Mesenchymal stem cell (in vitro differentiated cells and primary cell): Measurements from ENCODE around the gene KPNB1.

ENCODE experiments used
- DNase-seq: peaks from one replicate; pipeline ENCODE4 v3.0.0-alpha.2; 2013
- H2AFZ ChIP-seq: one replicate; pipeline ENCODE4 v1.6.1; 2013; ENCODE audit warnings: low read depth, mild to moderate bottlenecking, control low read depth, inconsistent platforms, low read length, moderate library complexity
- H2AK5ac ChIP-seq: 2 replicates; pipeline ENCODE4 v1.6.1; 2013; ENCODE audit warnings: low read length, moderate library complexity, mild to moderate bottlenecking, inconsistent platforms; ENCODE audit not compliant: severe bottlenecking
- H2BK120ac ChIP-seq: one replicate; pipeline ENCODE4 v1.6.1; 2013; ENCODE audit warnings: low read depth, mild to moderate bottlenecking, inconsistent platforms, low read length, moderate library complexity
- H2BK12ac ChIP-seq, 2 experiments: one replicate each; pipeline ENCODE4 v1.6.1; 2013; ENCODE audit warnings: inconsistent platforms in 2 of 2, low read length in 2 of 2, mild to moderate bottlenecking in 2 of 2, moderate library complexity in 2 of 2, control low read depth in 1 of 2
- H2BK15ac ChIP-seq: one replicate; pipeline ENCODE4 v1.6.1; 2013; ENCODE audit warnings: mild to moderate bottlenecking, low read depth, inconsistent platforms; ENCODE audit not compliant: poor library complexity, severe bottlenecking
- H2BK5ac ChIP-seq: 2 replicates; pipeline ENCODE4 v1.6.1; 2013; ENCODE audit warnings: low read depth, mild to moderate bottlenecking, low read length, control low read depth, inconsistent platforms; ENCODE audit not compliant: poor library complexity, severe bottlenecking
- H3K14ac ChIP-seq, 2 experiments: one replicate each; pipeline ENCODE4 v1.6.1; 2013; ENCODE audit warnings: inconsistent platforms in 2 of 2, low read length in 2 of 2, control low read depth in 1 of 2, mild to moderate bottlenecking in 1 of 2, moderate library complexity in 1 of 2
- H3K18ac ChIP-seq, 2 experiments: one replicate each; pipeline ENCODE4 v1.6.1; 2013; ENCODE audit warnings: inconsistent platforms in 2 of 2, low read length in 2 of 2, control low read depth in 1 of 2, low read depth in 1 of 2, mild to moderate bottlenecking in 1 of 2
- H3K23ac ChIP-seq, 2 experiments: one replicate each; pipeline ENCODE4 v1.6.1; 2013; ENCODE audit warnings: inconsistent platforms in 2 of 2, low read length in 2 of 2, mild to moderate bottlenecking in 2 of 2, moderate library complexity in 2 of 2, control low read depth in 1 of 2
- H3K27ac ChIP-seq: 2 replicates; pipeline ENCODE4 v1.5.1; 2013; ENCODE audit warnings: mild to moderate bottlenecking, moderate library complexity, low read length, control low read depth, inconsistent platforms; ENCODE audit not compliant: poor library complexity, severe bottlenecking
- H3K27me3 ChIP-seq, 2 experiments: 2 replicates each; pipeline versions ENCODE4 v1.6.1 to v1.7.0; 2013; ENCODE audit warnings: low read length in 2 of 2, mild to moderate bottlenecking in 2 of 2, moderate library complexity in 2 of 2, control low read depth in 1 of 2, inconsistent platforms in 1 of 2; ENCODE audit not compliant: control insufficient read depth in 1 of 2, insufficient read depth in 1 of 2
- H3K36me3 ChIP-seq, 2 experiments: 2 replicates each; pipeline versions ENCODE4 v1.6.1 to v1.7.0; 2013; ENCODE audit warnings: low read length in 2 of 2, control low read depth in 1 of 2, inconsistent platforms in 1 of 2, low read depth in 1 of 2, mild to moderate bottlenecking in 1 of 2; ENCODE audit not compliant: insufficient read depth in 2 of 2, control insufficient read depth in 1 of 2
- H3K4ac ChIP-seq, 2 experiments: one replicate each; pipeline ENCODE4 v1.6.1; 2013; ENCODE audit warnings: inconsistent platforms in 2 of 2, low read length in 2 of 2, mild to moderate bottlenecking in 2 of 2, moderate library complexity in 2 of 2, control low read depth in 1 of 2, low read depth in 1 of 2
- H3K4me1 ChIP-seq: 2 replicates; pipeline ENCODE4 v1.6.1; 2013; ENCODE audit warnings: low read depth, low read length, control low read depth; ENCODE audit not compliant: control insufficient read depth, insufficient read depth
- H3K4me2 ChIP-seq: 2 replicates; pipeline ENCODE4 v1.6.1; 2013; ENCODE audit warnings: low read length, mild to moderate bottlenecking, inconsistent platforms; ENCODE audit not compliant: poor library complexity, severe bottlenecking
- H3K4me3 ChIP-seq, 2 experiments: 2 replicates each; pipeline versions ENCODE4 v1.5.1 to v1.7.0; 2013; ENCODE audit warnings: low read length in 2 of 2, mild to moderate bottlenecking in 2 of 2, control low read depth in 1 of 2, low read depth in 1 of 2; ENCODE audit not compliant: insufficient read depth in 1 of 2
- H3K79me1 ChIP-seq: replicated peaks from 2 replicates; pipeline ENCODE4 v1.6.1; 2013; ENCODE audit warnings: mild to moderate bottlenecking, control low read depth, low read length, inconsistent platforms; ENCODE audit not compliant: poor library complexity, severe bottlenecking
- H3K9ac ChIP-seq: 2 replicates; pipeline ENCODE4 v1.7.0; 2013; ENCODE audit warnings: mild to moderate bottlenecking, low read length, moderate library complexity
- H3K9me3 ChIP-seq: 2 replicates; pipeline ENCODE4 v1.7.0; 2013; ENCODE audit warnings: mild to moderate bottlenecking, low read length; ENCODE audit not compliant: control insufficient read depth
- H4K8ac ChIP-seq: one replicate; pipeline ENCODE4 v1.6.1; 2013; ENCODE audit warnings: inconsistent platforms, mild to moderate bottlenecking, low read length, moderate library complexity
- H4K91ac ChIP-seq: one replicate; pipeline ENCODE4 v1.6.1; 2013; ENCODE audit warnings: mild to moderate bottlenecking, low read length, inconsistent platforms
- WGBS: methylation state at CpG from one replicate; pipeline ENCODE4 v1.1.7; 2013; ENCODE audit warnings: mixed read lengths; 5-methylcytosine and 5-hydroxymethylcytosine counted together

KPNB1 gene

DNA sequence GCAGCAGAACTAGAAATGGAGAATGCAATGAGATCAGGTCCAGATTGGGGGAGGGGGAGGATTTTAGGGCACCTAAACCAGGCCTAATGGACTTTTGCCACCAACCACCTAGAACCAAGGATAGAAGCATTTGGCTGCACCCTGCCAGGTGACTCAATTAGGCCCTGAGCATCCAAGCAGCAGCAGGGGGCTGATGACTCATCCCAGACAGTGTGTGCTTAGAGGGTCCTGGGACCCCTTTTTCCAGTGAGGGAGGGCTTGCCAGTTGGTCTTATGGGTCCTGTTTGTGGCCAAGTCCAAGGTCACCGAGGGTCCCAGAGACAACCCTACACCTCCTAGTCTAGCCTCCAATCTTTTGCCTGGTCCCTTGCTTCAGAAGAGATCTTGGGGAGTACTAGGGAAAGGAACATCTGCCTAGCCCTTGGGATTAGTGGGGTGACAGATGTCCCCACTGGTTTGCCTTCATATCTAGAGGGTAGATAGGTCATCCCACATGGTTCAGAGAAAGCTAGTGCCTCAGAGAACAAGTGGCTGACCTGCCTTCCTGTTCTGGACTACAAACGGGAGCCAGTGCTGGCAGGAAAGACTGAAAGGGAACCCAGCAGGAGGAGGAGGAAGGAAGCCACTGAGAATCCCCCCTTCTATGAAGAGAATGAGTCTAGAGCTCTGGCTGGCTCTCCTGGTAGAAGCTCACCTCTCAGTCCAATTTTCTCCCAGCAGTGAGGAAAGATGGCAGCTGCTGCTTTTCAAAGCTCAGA, 42.6 kb downstream of the KPNB1 start:
- H3K27me3 ChIP-seq: no peaks in the 10 kb centered on the region
- H3K36me3 ChIP-seq: peaks cover 12 to 16% of the 10 kb centered on the region in 2 experiments
- no peak overlapping the region for H3K18ac ChIP-seq
- H2AFZ ChIP-seq: no peak overlapping the region
- no peak for DNase-seq
- H2BK120ac ChIP-seq: no peak overlapping the region
- H2BK5ac ChIP-seq: no peak overlapping the region
- H3K4me2 ChIP-seq: no peak overlapping the region
- peaks cover 29% of the 10 kb centered on the region for H3K4me1 ChIP-seq
- H3K27ac ChIP-seq: no peak overlapping the region
- H3K14ac ChIP-seq: no peak overlapping the region
- no peak overlapping the region for H2BK15ac ChIP-seq
- H4K91ac ChIP-seq: no peak overlapping the region
- no peak overlapping the region for H3K4ac ChIP-seq
- H3K23ac ChIP-seq: no peak overlapping the region
- H3K4me3 ChIP-seq: peak overlapping the region; percentile 23 to 79
- no peak overlapping the region for H3K9ac ChIP-seq
- no peaks in the 10 kb centered on the region for H3K9me3 ChIP-seq
- 0% methylated on average over 1 of the region's 2 CpGs for WGBS
- no peak overlapping the region for H2AK5ac ChIP-seq
- H2BK12ac ChIP-seq: peak overlapping the region in 1 of 2 experiments; percentile 56
- H4K8ac ChIP-seq: no peak overlapping the region
- peaks cover 4% of the 10 kb centered on the region for H3K79me1 ChIP-seq

DNA sequence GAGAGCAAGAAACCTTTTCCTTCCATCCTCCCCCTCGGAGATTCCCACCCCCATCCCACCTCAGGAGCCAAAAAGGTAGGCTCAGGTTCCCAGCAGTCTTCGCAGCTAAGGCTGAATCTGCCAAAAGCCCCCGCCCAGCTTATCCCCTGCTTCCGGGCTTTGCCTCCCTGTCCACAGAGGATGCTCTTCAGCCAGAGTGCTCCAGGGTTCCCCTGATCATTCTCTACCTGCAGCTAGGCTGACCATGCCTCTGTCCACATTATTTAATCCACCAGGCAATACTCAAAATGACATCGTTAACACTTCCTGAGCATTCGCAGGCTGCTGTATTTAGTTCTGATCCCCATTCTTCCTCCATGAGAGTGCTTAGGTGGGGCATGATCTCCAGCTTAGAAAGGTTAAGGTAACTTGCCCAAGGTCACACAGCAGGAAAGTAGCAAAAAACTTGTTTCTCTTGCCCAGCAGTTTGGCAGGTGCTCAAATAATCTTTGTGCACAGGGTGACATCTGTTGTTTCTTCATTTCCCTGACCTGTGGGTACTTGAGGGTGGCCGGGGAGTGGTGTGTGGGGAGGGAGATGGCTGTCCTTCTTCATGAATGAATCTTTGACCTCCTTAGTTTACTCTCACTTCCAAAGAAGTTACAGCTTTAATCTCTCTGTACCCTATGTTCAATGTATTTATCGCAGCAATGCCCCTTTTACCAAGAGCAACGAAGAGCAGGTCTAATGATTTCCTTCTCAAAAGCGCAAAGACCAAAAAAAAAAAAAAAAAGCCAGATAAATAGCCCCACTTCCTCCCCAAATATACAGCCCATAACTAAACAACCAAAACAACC, 43.4 kb downstream of the KPNB1 start:
- Histone ChIP-seq H2BK5ac (no peak overlapping the region), H2AFZ (no peak overlapping the region), H3K27ac (no peak overlapping the region), H4K91ac (no peak overlapping the region), H3K9me3 (no peaks in the 10 kb centered on the region), H3K36me3 (peaks cover 17 to 19% of the 10 kb centered on the region in 2 experiments), H3K4ac (peak overlapping the region in 1 of 2 experiments; percentile 59), H3K4me3 (peak overlapping the region; percentile 79), H3K18ac (no peak overlapping the region), H3K9ac (peak overlapping the region; percentile 82), H3K14ac (no peak overlapping the region), H3K79me1 (peaks cover 4% of the 10 kb centered on the region), H2AK5ac (no peak overlapping the region), H3K27me3 (no peaks in the 10 kb centered on the region), H2BK120ac (no peak overlapping the region), H2BK12ac (peak overlapping the region in 1 of 2 experiments; percentile 15), H3K23ac (no peak overlapping the region), H2BK15ac (no peak overlapping the region), H3K4me1 (peaks cover 25% of the 10 kb centered on the region), H3K4me2 (peak overlapping the region; percentile 92), H4K8ac (no peak overlapping the region)
- DNase-seq: peak; percentile 29
- 21% methylated on average over 10 of the region's 10 CpGs for WGBS

DNA sequence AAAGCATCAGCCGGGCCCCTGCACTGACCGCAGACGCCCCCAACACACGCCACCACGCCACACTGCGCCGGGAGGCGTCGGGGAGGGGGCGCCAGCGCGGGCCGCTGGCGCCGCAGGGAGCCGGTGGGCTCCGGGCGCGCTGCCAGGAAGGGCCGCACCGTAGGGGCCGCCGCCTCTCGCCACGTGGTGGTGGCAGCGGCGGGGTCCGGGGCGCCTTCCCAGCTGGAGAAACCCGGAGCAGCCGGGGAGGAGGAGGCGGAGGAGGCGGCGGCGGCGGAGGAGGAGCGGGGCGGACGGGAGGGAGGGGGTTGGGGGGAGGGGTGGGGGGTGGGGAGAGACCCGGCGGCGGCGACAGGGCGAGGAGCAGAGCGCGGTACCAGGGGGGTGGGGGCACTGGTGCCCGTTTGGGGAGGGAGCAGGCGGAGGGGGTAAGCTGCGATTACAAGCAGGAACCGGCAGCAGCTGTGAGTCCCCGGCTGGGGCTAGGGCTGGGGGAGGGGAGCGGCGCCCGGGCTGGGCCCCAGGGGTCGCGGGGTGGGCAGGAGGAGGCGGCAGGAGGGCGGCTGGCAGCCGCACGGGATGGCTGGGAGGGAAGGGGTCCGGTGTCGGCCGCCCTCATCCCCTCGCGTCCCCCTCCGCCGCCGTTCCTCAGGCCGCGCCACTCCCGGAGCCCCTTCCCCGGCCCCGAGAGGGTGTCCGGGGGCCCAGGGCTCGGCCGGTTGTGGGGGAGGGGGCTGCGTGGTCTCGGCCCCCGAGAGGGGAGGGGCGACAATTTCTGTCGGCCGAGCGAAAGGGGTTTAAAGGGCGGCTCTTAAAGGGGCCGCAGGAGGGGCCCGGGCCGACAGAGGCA, 44.2 kb downstream of the KPNB1 start, which contains the start of gene TBKBP1:
Gene TBKBP1, plus strand, starts transcription at position 431 of the 850 bp plus-strand sequence. CDS start 1,952 bp downstream, outside the sequence.
- under 1% methylated on average over 44 of the region's 87 CpGs for WGBS
- peak within 1 kb of the TSS; percentile 95 for H4K91ac ChIP-seq
- H3K4me2 ChIP-seq: peak within 1 kb of the TSS; percentile 92

More for the DNA sequence above, 44.2 kb downstream of the KPNB1 start, which contains the start of gene TBKBP1:
- no peaks in the 10 kb centered on the region for H3K9me3 ChIP-seq
- H2AK5ac ChIP-seq: no peak within 1 kb of the TSS
- H4K8ac ChIP-seq: peak within 1 kb of the TSS; percentile 93
- H3K9ac ChIP-seq: peak within 1 kb of the TSS; percentile 89
- peaks cover 25% of the 10 kb centered on the region for H3K4me1 ChIP-seq
- peak within 1 kb of the TSS; percentile 47 for H2BK5ac ChIP-seq
- H2BK15ac ChIP-seq: peak within 1 kb of the TSS; percentile 95
- peak; percentile 73 for DNase-seq
- peak within 1 kb of the TSS; percentile 63 to 89 for H2BK12ac ChIP-seq
- H3K4ac ChIP-seq: peak within 1 kb of the TSS; percentile 72 to 93
- no peak within 1 kb of the TSS for H2AFZ ChIP-seq
- H3K27ac ChIP-seq: no peak within 1 kb of the TSS
- peaks cover 4% of the 10 kb centered on the region for H3K79me1 ChIP-seq
- H3K36me3 ChIP-seq: peaks cover 24% of the 10 kb centered on the region in 2 experiments
- peak within 1 kb of the TSS; percentile 95 to 98 for H3K18ac ChIP-seq
- peak within 1 kb of the TSS; percentile 11 to 57 for H3K14ac ChIP-seq
- no peaks in the 10 kb centered on the region for H3K27me3 ChIP-seq
- peak within 1 kb of the TSS; percentile 79 to 86 for H3K4me3 ChIP-seq
- peak within 1 kb of the TSS in 1 of 2 experiments; percentile 16 for H3K23ac ChIP-seq
- peak within 1 kb of the TSS; percentile 93 for H2BK120ac ChIP-seq
